HFF-Myc (cell line): ENCODE data around the gene NANOS3.

Experiments used
- DNase-seq: peaks from one replicate; pipeline ENCODE4 v3.0.0-alpha.2; 2011; ENCODE audit warnings: low read depth; ENCODE audit errors: extremely low read depth
- H3K4me3 ChIP-seq: replicated peaks from 2 replicates; pipeline ENCODE4 v1.5.1; 2011; ENCODE audit warnings: low read depth, mild to moderate bottlenecking, control low read depth, low read length
- CTCF ChIP-seq: IDR thresholded peaks from 2 replicates; pipeline ENCODE4 v1.5.1; 2012; ENCODE audit warnings: mild to moderate bottlenecking, low read depth, low read length, control low read depth; ENCODE audit errors: missing control alignments

Gene NANOS3

GRCh38 chr19:13923194-13923987 lies 46.5 kb downstream of the NANOS3 start:
- no peak for TF ChIP-seq CTCF
- DNase-seq: no peak
- H3K4me3 ChIP-seq: no peak overlapping the region

DNA sequence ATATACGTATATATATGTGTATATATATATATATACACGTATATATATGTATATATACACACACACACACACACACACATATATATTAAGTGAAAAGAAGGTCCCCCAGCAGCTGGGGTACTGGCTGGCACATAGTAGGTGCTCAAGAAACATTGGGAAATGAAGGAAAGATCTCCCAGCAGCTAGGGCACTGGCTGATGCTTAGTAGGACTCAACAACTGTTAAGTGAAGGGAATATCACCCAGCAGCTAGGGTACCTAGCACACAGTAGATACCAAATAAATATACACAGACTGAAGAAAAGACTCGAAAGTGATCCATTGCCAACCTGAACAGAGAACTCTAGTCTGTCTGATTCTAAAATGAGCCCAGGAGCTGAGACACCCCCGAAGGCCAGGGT lies 49.1 kb downstream of the NANOS3 start:
- no peak for TF ChIP-seq CTCF
- DNase-seq: no peak
- H3K4me3 ChIP-seq: no peak overlapping the region

DNA sequence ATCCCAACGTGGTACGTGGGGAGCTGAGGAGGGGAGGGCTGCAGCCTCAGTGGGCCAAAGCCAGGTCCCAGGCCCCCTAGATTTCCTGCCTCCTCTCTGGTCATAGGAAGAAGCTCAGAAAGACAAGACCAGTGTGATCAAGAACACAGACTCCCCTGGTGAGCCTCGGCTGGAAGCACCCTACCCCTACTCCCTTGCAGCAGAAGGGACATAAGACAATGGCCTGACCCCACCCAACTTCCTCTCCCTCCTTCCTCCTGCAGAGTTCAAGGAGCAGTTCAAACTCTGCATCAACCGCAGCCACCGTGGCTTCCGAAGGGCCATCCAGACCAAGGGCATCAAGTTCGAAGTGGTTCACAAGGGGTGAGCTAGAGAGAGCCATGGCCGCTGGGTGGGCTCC lies 49.8 kb downstream of the NANOS3 start:
- no peak overlapping the region for H3K4me3 ChIP-seq
- DNase-seq: no peak
- no peak for TF ChIP-seq CTCF

DNA sequence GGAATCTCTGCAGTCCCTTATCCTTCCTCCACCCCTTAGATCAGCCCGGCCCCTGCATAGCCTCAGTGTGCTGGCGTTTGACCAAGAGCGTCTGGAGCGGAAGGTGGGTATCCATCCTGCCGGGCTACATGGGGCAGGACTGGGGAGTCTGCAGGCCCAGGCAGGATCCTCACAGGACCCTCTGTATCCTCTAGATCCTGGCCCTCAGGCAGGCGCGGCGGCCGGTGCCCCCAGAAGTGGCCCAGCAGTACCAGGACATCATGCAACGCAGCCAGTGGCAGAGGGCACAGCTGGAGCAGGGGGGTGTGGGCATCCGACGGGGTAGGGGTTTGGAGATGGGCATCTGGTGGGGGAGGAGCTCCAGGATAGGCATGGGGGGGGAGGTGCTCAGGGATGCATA lies 52.4 kb downstream of the NANOS3 start:
- TF ChIP-seq CTCF: no peak
- no peak for DNase-seq
- no peak overlapping the region for H3K4me3 ChIP-seq

- no peak for DNase-seq
- H3K4me3 ChIP-seq: no peak overlapping the region
- no peak for TF ChIP-seq CTCF
Observed at GRCh38 chr19:13929956-13930355, 53.0 kb downstream of the NANOS3 start.
